HEK293 (cell line): ENCODE measurements around the gene PRR35.

Source experiments
- CTCF ChIA-PET: fragments of 350-600 bp; formaldehyde crosslinking; extraction: SDS; loops from one replicate; lab custom pipeline; 2021; ENCODE audit warnings: antibody characterized with exemption; lab: Yijun Ruan, JAX
- POLR2A ChIA-PET: fragments of 300-600 bp; formaldehyde crosslinking; extraction: SDS; loops from one replicate; lab custom pipeline; 2020; ENCODE audit warnings: antibody characterized with exemption, inconsistent platforms; lab: Yijun Ruan, JAX
- H3K27ac ChIP-seq: fragments of 200-500 bp; sonication (Bioruptor generic); 2 replicates; pipeline ENCODE4 v1.5.1; 2014; ENCODE audit warnings: low read depth, low read length, control low read depth, inconsistent platforms; ENCODE audit errors: extremely low read depth
- H3K36me3 ChIP-seq, 2 experiments: fragments of 200-500 bp in 1 of 2; sonication (Bioruptor generic) in 1 of 2; 1 replicate in 1 of 2; 2 replicates in 1 of 2; pipeline ENCODE4 v1.5.1; 2014 to 2017; ENCODE audit warnings: inconsistent platforms in 2 of 2, low read length in 2 of 2; ENCODE audit not compliant: control insufficient read depth in 2 of 2, insufficient read depth in 1 of 2
- H3K4me1 ChIP-seq: fragments of 200-500 bp; sonication (Bioruptor generic); 2 replicates; pipeline ENCODE4 v1.5.1; 2014; ENCODE audit warnings: mild to moderate bottlenecking, low read length, inconsistent platforms; ENCODE audit not compliant: control insufficient read depth, insufficient read depth
- H3K4me3 ChIP-seq: 2 replicates; pipeline ENCODE4 v1.5.1; 2011; ENCODE audit warnings: low read depth, mild to moderate bottlenecking, control low read depth, low read length, moderate library complexity
- H3K9me3 ChIP-seq: fragments of 200-500 bp; sonication (Bioruptor generic); 2 replicates; pipeline ENCODE4 v1.5.1; 2014; ENCODE audit warnings: low read depth, low read length, inconsistent platforms; ENCODE audit not compliant: control insufficient read depth, insufficient read depth
- CTCF ChIP-seq: fragments of 450-650 bp; formaldehyde crosslinking; IDR thresholded peaks from 2 replicates; pipeline ENCODE4 v1.5.1; 2016; ENCODE audit warnings: missing biosample characterization, missing genetic modification characterization
- EGR2 ChIP-seq: fragments of 450-650 bp; formaldehyde crosslinking; IDR thresholded peaks from 2 replicates; pipeline ENCODE4 v1.5.1; 2016; ENCODE audit warnings: low read depth, missing biosample characterization, missing genetic modification characterization
- GLI2 ChIP-seq: fragments of 450-650 bp; formaldehyde crosslinking; IDR thresholded peaks from 2 replicates; pipeline ENCODE4; 2017; ENCODE audit warnings: missing biosample characterization, missing genetic modification characterization, low read depth, borderline replicate concordance
- GLIS1 ChIP-seq: fragments of 450-650 bp; formaldehyde crosslinking; IDR thresholded peaks from 2 replicates; pipeline ENCODE4 v1.5.1; 2016; ENCODE audit warnings: missing biosample characterization, missing genetic modification characterization
- GLIS2 ChIP-seq: fragments of 450-650 bp; formaldehyde crosslinking; IDR thresholded peaks from 2 replicates; pipeline ENCODE4 v1.5.1; 2016; ENCODE audit warnings: missing biosample characterization, missing genetic modification characterization
- HOXA7 ChIP-seq: sonication (generic); formaldehyde crosslinking; IDR thresholded peaks from 2 replicates; pipeline ENCODE4 v1.8.1; 2022; ENCODE audit warnings: missing genetic modification reagents, borderline replicate concordance
- INSM2 ChIP-seq: fragments of 450-650 bp; formaldehyde crosslinking; IDR thresholded peaks from 2 replicates; pipeline ENCODE4 v1.5.1; 2016; ENCODE audit warnings: missing biosample characterization, missing genetic modification characterization
- KLF1 ChIP-seq: fragments of 450-650 bp; formaldehyde crosslinking; IDR thresholded peaks from 2 replicates; pipeline ENCODE4 v1.5.1; 2016; ENCODE audit warnings: missing biosample characterization, missing genetic modification characterization
- KLF10 ChIP-seq: fragments of 450-650 bp; IDR thresholded peaks from 2 replicates; pipeline ENCODE4 v1.5.1; 2018; ENCODE audit warnings: missing biosample characterization, mild to moderate bottlenecking, missing genetic modification characterization
- KLF17 ChIP-seq: fragments of 450-650 bp; formaldehyde crosslinking; IDR thresholded peaks from 2 replicates; pipeline ENCODE4 v1.5.1; 2016; ENCODE audit warnings: missing biosample characterization, missing genetic modification characterization
- MEIS1 ChIP-seq: sonication (generic); formaldehyde crosslinking; IDR thresholded peaks from 2 replicates; pipeline ENCODE4 v1.8.1; 2022; ENCODE audit warnings: missing genetic modification reagents, mild to moderate bottlenecking, borderline replicate concordance
- PATZ1 ChIP-seq: fragments of 450-650 bp; formaldehyde crosslinking; IDR thresholded peaks from 2 replicates; pipeline ENCODE4 v1.5.1; 2016; ENCODE audit warnings: missing biosample characterization, missing genetic modification characterization
- SP7 ChIP-seq: fragments of 450-650 bp; formaldehyde crosslinking; IDR thresholded peaks from 2 replicates; pipeline ENCODE4 v1.5.1; 2016; ENCODE audit warnings: missing biosample characterization, missing genetic modification characterization
- ZEB2 ChIP-seq: fragments of 450-650 bp; formaldehyde crosslinking; IDR thresholded peaks from 2 replicates; pipeline ENCODE4 v1.5.1; 2016; ENCODE audit warnings: missing biosample characterization, missing genetic modification characterization
- ZFHX2 ChIP-seq: fragments of 450-650 bp; formaldehyde crosslinking; conservative IDR thresholded peaks from 2 replicates; pipeline ENCODE4 v1.5.1; 2016; ENCODE audit warnings: missing biosample characterization, missing genetic modification characterization
- ZNF155 ChIP-seq: fragments of 450-650 bp; formaldehyde crosslinking; IDR thresholded peaks from 2 replicates; pipeline ENCODE4 v1.5.1; 2016; ENCODE audit warnings: missing biosample characterization, missing genetic modification characterization
- ZNF175 ChIP-seq: fragments of 450-650 bp; formaldehyde crosslinking; IDR thresholded peaks from 2 replicates; pipeline ENCODE4 v1.5.1; 2016; ENCODE audit warnings: missing biosample characterization, missing genetic modification characterization
- ZNF19 ChIP-seq: fragments of 450-650 bp; formaldehyde crosslinking; IDR thresholded peaks from 2 replicates; pipeline ENCODE4; 2016; ENCODE audit warnings: missing biosample characterization, missing genetic modification characterization, low read depth
- ZNF248 ChIP-seq: fragments of 450-650 bp; formaldehyde crosslinking; IDR thresholded peaks from 2 replicates; pipeline ENCODE4 v1.5.1; 2017; ENCODE audit warnings: missing biosample characterization, missing genetic modification characterization
- ZNF280C ChIP-seq: fragments of 450-650 bp; formaldehyde crosslinking; IDR thresholded peaks from 2 replicates; pipeline ENCODE4 v1.5.1; 2016; ENCODE audit warnings: missing biosample characterization, missing genetic modification characterization
- ZNF335 ChIP-seq: fragments of 450-650 bp; formaldehyde crosslinking; conservative IDR thresholded peaks from 2 replicates; pipeline ENCODE4 v1.5.1; 2016; ENCODE audit warnings: missing biosample characterization, missing genetic modification characterization
- ZNF341 ChIP-seq: fragments of 450-650 bp; formaldehyde crosslinking; IDR thresholded peaks from 2 replicates; pipeline ENCODE4; 2016; ENCODE audit warnings: low read depth, missing biosample characterization, missing genetic modification characterization
- ZNF362 ChIP-seq: fragments of 450-650 bp; formaldehyde crosslinking; IDR thresholded peaks from 2 replicates; pipeline ENCODE4 v1.5.1; 2016; ENCODE audit warnings: missing biosample characterization, missing genetic modification characterization
- ZNF514 ChIP-seq: fragments of 450-650 bp; formaldehyde crosslinking; IDR thresholded peaks from 2 replicates; pipeline ENCODE4 v1.5.1; 2016; ENCODE audit warnings: missing biosample characterization, missing genetic modification characterization
- ZNF664 ChIP-seq: fragments of 450-650 bp; formaldehyde crosslinking; IDR thresholded peaks from 2 replicates; pipeline ENCODE4 v1.5.1; 2016; ENCODE audit warnings: missing biosample characterization, missing genetic modification characterization
- ZNF701 ChIP-seq: fragments of 450-650 bp; formaldehyde crosslinking; IDR thresholded peaks from 2 replicates; pipeline ENCODE4 v1.5.1; 2016; ENCODE audit warnings: missing biosample characterization, missing genetic modification characterization
- ZNF76 ChIP-seq: fragments of 450-650 bp; formaldehyde crosslinking; IDR thresholded peaks from 2 replicates; pipeline ENCODE4; 2016; ENCODE audit warnings: low read depth, missing biosample characterization, missing genetic modification characterization, borderline replicate concordance
- ZNF776 ChIP-seq: fragments of 450-650 bp; formaldehyde crosslinking; IDR thresholded peaks from 2 replicates; pipeline ENCODE4 v1.5.0; 2017; ENCODE audit warnings: missing biosample characterization, missing genetic modification characterization, borderline replicate concordance
- ZNF785 ChIP-seq: fragments of 450-650 bp; formaldehyde crosslinking; IDR thresholded peaks from 2 replicates; pipeline ENCODE4 v1.5.1; 2016; ENCODE audit warnings: missing biosample characterization, missing genetic modification characterization

Gene PRR35

GRCh38 chr16:589658-590187, 29.5 kb downstream of the PRR35 start, which contains the start of gene RAB40C (continued):
- TF ChIP-seq ZNF362 (no peak), GLIS1 (peak; percentile 50), SP7 (peak; percentile 53; the same call in 1 of the 2 replicates), GLIS2 (tag by site-specific recombination) (peak; percentile 97), CTCF (peak; percentile 92), KLF1 (tag by site-specific recombination) (peak; percentile 75; the same call in 1 of the 2 replicates), MEIS1 (CRISPR knock-in tag) (no peak), ZEB2 (tag by site-specific recombination) (peak; percentile 94), KLF10 (tag by site-specific recombination) (peak; percentile 83), ZNF76 (peak; percentile 94), EGR2 (peak; percentile 92), ZFHX2 (tag by site-specific recombination) (peak; percentile 93), GLI2 (tag by site-specific recombination) (no peak), PATZ1 (peak; percentile 78), KLF17 (peak; percentile 53), ZNF341 (tag by site-specific recombination) (peak; percentile 87)

- Histone ChIP-seq H3K27ac (peak overlapping the region; percentile 56; the same call in 1 of the 2 replicates), H3K4me3 (peak overlapping the region; percentile 69), H3K36me3 (no peaks in the 10 kb centered on the region), H3K4me1 (peaks cover 14% of the 10 kb centered on the region), H3K9me3 (no peaks in the 10 kb centered on the region)
- POLR2A ChIA-PET, result interaction anchor here (0.7 to 1.4 kb wide), 2 partner anchors 21 to 63 kb away, joined by 3 to 4 read pairs; partner anchors contain the start of gene CAPN15
- CTCF ChIA-PET, result interaction anchor here (0.6 to 0.9 kb wide), 2 partner anchors 11 to 46 kb away, joined by 3 to 5 read pairs; partner anchors contain the start of gene METTL26
- TF ChIP-seq ZNF175 (tag by site-specific recombination) (no peak), ZNF155 (tag by site-specific recombination) (no peak), ZNF776 (tag by site-specific recombination) (no peak), ZNF701 (tag by site-specific recombination) (no peak), ZNF664 (tag by site-specific recombination) (no peak), ZNF280C (tag by site-specific recombination) (no peak), HOXA7 (CRISPR knock-in tag) (no peak), ZNF248 (tag by site-specific recombination) (no peak), ZNF514 (no peak), ZNF19 (tag by site-specific recombination) (no peak), INSM2 (tag by site-specific recombination) (no peak), ZNF785 (no peak), ZNF335 (tag by site-specific recombination) (no peak)
Observed at GRCh38 chr16:590188-590814, 30.1 kb downstream of the PRR35 start.
